Islet of Langerhans (tissue), 1 donor: ENCODE measurements around the gene LRRC74B.

Experiments
- FAIRE-seq: peaks from one replicate; lab custom pipeline; 2011; peaks lifted over from hg19 to GRCh38; lab: Jason Lieb, UNC

LRRC74B gene

GRCh38 chr22:21104126-21104691, 58.5 kb downstream of the LRRC74B start:
- no peak for FAIRE-seq

- no peak for FAIRE-seq
These were observed 59.5 kb downstream of the LRRC74B start for GRCh38 chr22:21105294-21105693.

GRCh38 chr22:21106000-21106399, 60.3 kb downstream of the LRRC74B start:
- FAIRE-seq: no peak

GRCh38 chr22:21108379-21109115, 62.8 kb downstream of the LRRC74B start:
- FAIRE-seq: no peak
